CD8-positive, alpha-beta memory T cell (primary cell): Measurements from ENCODE around the gene PTPN3. TPM values are rescaled to one million over a fixed set of nuclear protein-coding genes. Genes with fewer than 3 reads are reported as not detected.

Experiments used
- CTCF ChIA-PET: fragments of 350-600 bp; sonication (Branson Sonifier 250); formaldehyde crosslinking; loops from one replicate; lab custom pipeline; 2021; ENCODE audit warnings: antibody characterized with exemption; lab: Charles Lee
- POLR2A ChIA-PET: fragments of 350-600 bp; sonication (Branson Sonifier 250); formaldehyde crosslinking; loops from one replicate; lab custom pipeline; 2021; ENCODE audit warnings: antibody characterized with exemption; lab: Charles Lee
- DNase-seq, 5 donors: peaks; one replicate each; pipeline versions ENCODE4 v3.0.0 to v3.0.0-alpha.2; 2020 to 2022; ENCODE audit warnings: mixed read lengths in 1 of 5
- H3K27ac ChIP-seq: one replicate; pipeline ENCODE4 v1.7.0; 2013; ENCODE audit warnings: low read depth, mild to moderate bottlenecking, low read length, moderate library complexity
- H3K27me3 ChIP-seq: 2 replicates; pipeline ENCODE4 v1.7.0; 2013; ENCODE audit warnings: low read length, mild to moderate bottlenecking; ENCODE audit not compliant: insufficient read depth, poor library complexity, severe bottlenecking
- H3K36me3 ChIP-seq: 2 replicates; pipeline ENCODE4 v1.7.0; 2013; ENCODE audit warnings: mild to moderate bottlenecking, low read length, moderate library complexity; ENCODE audit not compliant: insufficient read depth
- H3K4me1 ChIP-seq: 2 replicates; pipeline ENCODE4 v1.7.0; 2013; ENCODE audit warnings: mild to moderate bottlenecking, low read length, moderate library complexity; ENCODE audit not compliant: insufficient read depth
- H3K4me3 ChIP-seq: 2 replicates; pipeline ENCODE4 v1.7.0; 2013; ENCODE audit warnings: mild to moderate bottlenecking, low read length
- H3K9me3 ChIP-seq: 2 replicates; pipeline ENCODE4 v1.7.0; 2013; ENCODE audit warnings: mild to moderate bottlenecking, low read length
- H3K27ac Mint-ChIP-seq, 8 donors: one replicate each; pipeline ENCODE4 v1.8.0; 2020 to 2021; ENCODE audit warnings: mixed read lengths in 8 of 8, mild to moderate bottlenecking in 6 of 8, inconsistent platforms in 3 of 8, moderate library complexity in 3 of 8
- H3K27me3 Mint-ChIP-seq, 2 donors: one replicate each; pipeline ENCODE4 v1.8.0; 2020 to 2021; ENCODE audit warnings: mixed read lengths in 2 of 2, mild to moderate bottlenecking in 1 of 2, moderate library complexity in 1 of 2
- H3K36me3 Mint-ChIP-seq, 3 donors: one replicate each; pipeline ENCODE4 v1.8.0; 2020 to 2021; ENCODE audit warnings: mixed read lengths in 3 of 3, inconsistent platforms in 1 of 3, mild to moderate bottlenecking in 1 of 3
- H3K4me1 Mint-ChIP-seq, 3 donors: one replicate each; pipeline ENCODE4 v1.8.0; 2020 to 2021; ENCODE audit warnings: mixed read lengths in 3 of 3, inconsistent platforms in 1 of 3, mild to moderate bottlenecking in 1 of 3
- H3K4me3 Mint-ChIP-seq, 7 donors: one replicate each; pipeline ENCODE4 v1.8.0; 2020 to 2021; ENCODE audit warnings: mixed read lengths in 7 of 7, mild to moderate bottlenecking in 6 of 7, moderate library complexity in 4 of 7, inconsistent platforms in 2 of 7
- H3K9me3 Mint-ChIP-seq, 5 donors: one replicate each; pipeline ENCODE4 v1.8.0; 2020 to 2022; ENCODE audit warnings: mixed read lengths in 5 of 5, mild to moderate bottlenecking in 3 of 5, moderate library complexity in 2 of 5, inconsistent platforms in 1 of 5
- polyA plus RNA-seq: library from polyadenylated mRNA; unstranded; fragments of 300-500 nt; fragmentation: Illumina TruSeq; gene quantifications from one replicate; pipeline ENCODE4 v1.2.3, GENCODE V29; 2021
- total RNA-seq, 2 experiments: library from RNA; stranded (reverse); gene quantifications; one replicate each; pipeline ENCODE4 v1.2.3, GENCODE V29; 2021

Gene PTPN3
- total and polyA plus RNA-seq, 3 experiments from 2014 or later = 0.29 to 0.48 TPM; not detected in 1

DNA sequence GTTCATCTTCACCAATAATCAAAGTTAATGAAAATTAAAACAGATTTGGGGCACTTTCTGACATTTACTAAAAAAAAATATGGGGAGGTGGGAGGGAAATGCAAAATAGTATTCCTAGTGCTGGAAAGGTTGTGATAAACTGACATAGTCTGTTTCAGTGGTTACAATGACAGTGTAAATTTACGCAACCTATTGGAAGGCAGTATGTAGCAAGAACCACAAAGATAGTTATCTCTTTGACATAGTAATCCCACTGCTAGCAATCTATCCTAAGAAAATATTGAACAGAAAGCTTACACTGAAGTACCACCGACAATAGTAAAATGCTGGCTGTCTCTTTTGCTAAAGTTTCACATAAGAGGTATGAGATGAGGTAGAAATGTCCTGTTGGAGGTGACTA lies 162.2 kb downstream of the PTPN3 start:
- no peak overlapping the region for H3K4me3 ChIP-seq
- Mint-ChIP-seq H3K36me3 (no peaks in the 10 kb centered on the region), H3K4me3 (no peak overlapping the region), H3K4me1 (no peaks in the 10 kb centered on the region), H3K27me3 (peaks cover 3 to 12% of the 10 kb centered on the region in 2 donors), H3K27ac (no peak overlapping the region), H3K9me3 (peaks cover 0 to 3% (median 0%) of the 10 kb centered on the region in 5 donors)
- H3K27ac ChIP-seq = no peak overlapping the region
- no peaks in the 10 kb centered on the region for H3K36me3 ChIP-seq
- H3K4me1 ChIP-seq = no peaks in the 10 kb centered on the region
- no peaks in the 10 kb centered on the region for H3K27me3 ChIP-seq
- ChIA-PET POLR2A (no interaction called here), CTCF (no interaction called here)
- no peak for DNase-seq
- no peaks in the 10 kb centered on the region for H3K9me3 ChIP-seq

- peaks cover 0 to 3% (median 0%) of the 10 kb centered on the region in 5 donors for H3K9me3 Mint-ChIP-seq
- H3K27ac Mint-ChIP-seq = no peak overlapping the region
- Histone ChIP-seq H3K9me3 (no peaks in the 10 kb centered on the region), H3K4me1 (no peaks in the 10 kb centered on the region), H3K4me3 (no peak overlapping the region), H3K27ac (no peak overlapping the region), H3K27me3 (no peaks in the 10 kb centered on the region), H3K36me3 (no peaks in the 10 kb centered on the region)
- POLR2A ChIA-PET = no interaction called here
- CTCF ChIA-PET = no interaction called here
- DNase-seq = no peak
- peaks cover 3 to 13% of the 10 kb centered on the region in 2 donors for H3K27me3 Mint-ChIP-seq
- no peak overlapping the region for H3K4me3 Mint-ChIP-seq
- H3K4me1 Mint-ChIP-seq = no peaks in the 10 kb centered on the region
- no peaks in the 10 kb centered on the region for H3K36me3 Mint-ChIP-seq
Observed at GRCh38 chr9:109335121-109335520, 163.0 kb downstream of the PTPN3 start.

GRCh38 chr9:109331353-109331752 lies 166.8 kb downstream of the PTPN3 start:
- Mint-ChIP-seq H3K27me3 (peaks cover 5 to 34% of the 10 kb centered on the region in 2 donors), H3K4me1 (no peaks in the 10 kb centered on the region), H3K36me3 (no peaks in the 10 kb centered on the region), H3K4me3 (no peak overlapping the region), H3K27ac (no peak overlapping the region), H3K9me3 (peaks cover 0 to 3% (median 0%) of the 10 kb centered on the region in 5 donors)
- H3K27ac ChIP-seq = no peak overlapping the region
- H3K36me3 ChIP-seq = no peaks in the 10 kb centered on the region
- H3K9me3 ChIP-seq = no peaks in the 10 kb centered on the region
- ChIA-PET POLR2A (no interaction called here), CTCF (no interaction called here)
- no peak overlapping the region for H3K4me3 ChIP-seq
- DNase-seq = no peak
- no peaks in the 10 kb centered on the region for H3K4me1 ChIP-seq
- no peaks in the 10 kb centered on the region for H3K27me3 ChIP-seq

GRCh38 chr9:109329638-109330258 lies 168.4 kb downstream of the PTPN3 start:
- Mint-ChIP-seq H3K9me3 (peaks cover 0 to 3% (median 0%) of the 10 kb centered on the region in 5 donors), H3K36me3 (no peaks in the 10 kb centered on the region), H3K27me3 (peaks cover 5 to 40% of the 10 kb centered on the region in 2 donors), H3K4me3 (no peak overlapping the region), H3K4me1 (no peaks in the 10 kb centered on the region), H3K27ac (no peak overlapping the region)
- H3K27me3 ChIP-seq = no peaks in the 10 kb centered on the region
- H3K27ac ChIP-seq = no peak overlapping the region
- no peaks in the 10 kb centered on the region for H3K9me3 ChIP-seq
- H3K4me1 ChIP-seq = no peaks in the 10 kb centered on the region
- H3K36me3 ChIP-seq = no peaks in the 10 kb centered on the region
- CTCF ChIA-PET = no interaction called here
- no peak for DNase-seq
- POLR2A ChIA-PET = no interaction called here
- no peak overlapping the region for H3K4me3 ChIP-seq

- POLR2A ChIA-PET = no interaction called here
- Mint-ChIP-seq H3K9me3 (peaks cover 0 to 3% (median 0%) of the 10 kb centered on the region in 5 donors), H3K36me3 (no peaks in the 10 kb centered on the region), H3K4me3 (no peak overlapping the region), H3K27ac (no peak overlapping the region), H3K27me3 (peaks cover 5 to 40% of the 10 kb centered on the region in 2 donors), H3K4me1 (no peaks in the 10 kb centered on the region)
- no peaks in the 10 kb centered on the region for H3K9me3 ChIP-seq
- no peak overlapping the region for H3K27ac ChIP-seq
- H3K4me3 ChIP-seq = no peak overlapping the region
- CTCF ChIA-PET = no interaction called here
- no peaks in the 10 kb centered on the region for H3K27me3 ChIP-seq
- DNase-seq = no peak
- H3K4me1 ChIP-seq = no peaks in the 10 kb centered on the region
- no peaks in the 10 kb centered on the region for H3K36me3 ChIP-seq
Observed at GRCh38 chr9:109328978-109329637, 169.0 kb downstream of the PTPN3 start.

Other genes with a start within 250 kb of the PTPN3 start
- gene EPB41L4B, start 177.2 kb downstream of the PTPN3 start, total RNA-seq = under 1 TPM; 0.35 to 0.44 TPM
- not detected for gene EPB41L4B, start 177.2 kb downstream of the PTPN3 start, polyA plus RNA-seq